Stimulated activated CD8-positive, alpha-beta memory T cell treated with anti-CD3 and anti-CD28 coated beads, Interleukin-4, amount 100 ng/mL, for 24 hours (primary cell): ENCODE results near the gene PIP4K2A.

Experiments
- DNase-seq: peaks from one replicate; pipeline ENCODE4 v3.0.0-alpha.2; 2020; ENCODE audit warnings: low read depth

PIP4K2A gene

GRCh38 chr10:22665329-22665728 is 49.0 kb downstream of the PIP4K2A start:
- DNase-seq, result no peak

GRCh38 chr10:22662733-22663330 is 51.5 kb downstream of the PIP4K2A start:
- DNase-seq, result no peak

GRCh38 chr10:22659866-22660265 is 54.5 kb downstream of the PIP4K2A start:
- DNase-seq, result no peak

GRCh38 chr10:22658745-22659410 is 55.5 kb downstream of the PIP4K2A start:
- no peak for DNase-seq

- no peak for DNase-seq
These were observed 56.7 kb downstream of the PIP4K2A start for GRCh38 chr10:22657566-22658225.

GRCh38 chr10:22657024-22657423 is 57.4 kb downstream of the PIP4K2A start:
- DNase-seq, result no peak

- no peak for DNase-seq
These were observed 58.3 kb downstream of the PIP4K2A start for GRCh38 chr10:22656036-22656435.

- no peak for DNase-seq
These were observed 58.9 kb downstream of the PIP4K2A start for GRCh38 chr10:22655312-22655981.

- peak; percentile 36 for DNase-seq
These were observed 61.3 kb downstream of the PIP4K2A start for GRCh38 chr10:22652988-22653481.

GRCh38 chr10:22651276-22651980 is 63.0 kb downstream of the PIP4K2A start:
- DNase-seq, result peak; percentile 58

GRCh38 chr10:22649994-22650393 is 64.4 kb downstream of the PIP4K2A start:
- DNase-seq, result no peak

- no peak for DNase-seq
These were observed 65.0 kb downstream of the PIP4K2A start for GRCh38 chr10:22649390-22649841.

GRCh38 chr10:22648547-22648961 is 65.8 kb downstream of the PIP4K2A start:
- no peak for DNase-seq

GRCh38 chr10:22647244-22647643 is 67.1 kb downstream of the PIP4K2A start:
- DNase-seq, result no peak

GRCh38 chr10:22646388-22646853 is 68.0 kb downstream of the PIP4K2A start:
- no peak for DNase-seq

- no peak for DNase-seq
These were observed 70.2 kb downstream of the PIP4K2A start for GRCh38 chr10:22644222-22644621.

- DNase-seq, result no peak
These were observed 70.6 kb downstream of the PIP4K2A start for GRCh38 chr10:22643775-22644174.

- no peak for DNase-seq
These were observed 71.3 kb downstream of the PIP4K2A start for GRCh38 chr10:22643116-22643515.

- no peak for DNase-seq
These were observed 72.6 kb downstream of the PIP4K2A start for GRCh38 chr10:22641743-22642142.

GRCh38 chr10:22640359-22640758 is 74.0 kb downstream of the PIP4K2A start:
- DNase-seq, result no peak

- no peak for DNase-seq
These were observed 75.5 kb downstream of the PIP4K2A start for GRCh38 chr10:22638863-22639262.

GRCh38 chr10:22637491-22637890 is 76.9 kb downstream of the PIP4K2A start:
- no peak for DNase-seq
